GM21360 (cell line): ENCODE data around the gene EDC3.
"Not testable (repeated sequence)": the region's sequence is repeated elsewhere in the genome, so short reads cannot be mapped to it uniquely, and the experiment has no call there.

ENCODE experiments used
- ATAC-seq: cut with Tn5 transposase; IDR thresholded peaks from one replicate; pipeline ENCODE4 v1.9.1; 2021; ENCODE audit warnings: mild to moderate bottlenecking, moderate library complexity; ENCODE audit not compliant: unreplicated experiment

EDC3 gene, protein sequence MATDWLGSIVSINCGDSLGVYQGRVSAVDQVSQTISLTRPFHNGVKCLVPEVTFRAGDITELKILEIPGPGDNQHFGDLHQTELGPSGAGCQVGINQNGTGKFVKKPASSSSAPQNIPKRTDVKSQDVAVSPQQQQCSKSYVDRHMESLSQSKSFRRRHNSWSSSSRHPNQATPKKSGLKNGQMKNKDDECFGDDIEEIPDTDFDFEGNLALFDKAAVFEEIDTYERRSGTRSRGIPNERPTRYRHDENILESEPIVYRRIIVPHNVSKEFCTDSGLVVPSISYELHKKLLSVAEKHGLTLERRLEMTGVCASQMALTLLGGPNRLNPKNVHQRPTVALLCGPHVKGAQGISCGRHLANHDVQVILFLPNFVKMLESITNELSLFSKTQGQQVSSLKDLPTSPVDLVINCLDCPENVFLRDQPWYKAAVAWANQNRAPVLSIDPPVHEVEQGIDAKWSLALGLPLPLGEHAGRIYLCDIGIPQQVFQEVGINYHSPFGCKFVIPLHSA

DNA sequence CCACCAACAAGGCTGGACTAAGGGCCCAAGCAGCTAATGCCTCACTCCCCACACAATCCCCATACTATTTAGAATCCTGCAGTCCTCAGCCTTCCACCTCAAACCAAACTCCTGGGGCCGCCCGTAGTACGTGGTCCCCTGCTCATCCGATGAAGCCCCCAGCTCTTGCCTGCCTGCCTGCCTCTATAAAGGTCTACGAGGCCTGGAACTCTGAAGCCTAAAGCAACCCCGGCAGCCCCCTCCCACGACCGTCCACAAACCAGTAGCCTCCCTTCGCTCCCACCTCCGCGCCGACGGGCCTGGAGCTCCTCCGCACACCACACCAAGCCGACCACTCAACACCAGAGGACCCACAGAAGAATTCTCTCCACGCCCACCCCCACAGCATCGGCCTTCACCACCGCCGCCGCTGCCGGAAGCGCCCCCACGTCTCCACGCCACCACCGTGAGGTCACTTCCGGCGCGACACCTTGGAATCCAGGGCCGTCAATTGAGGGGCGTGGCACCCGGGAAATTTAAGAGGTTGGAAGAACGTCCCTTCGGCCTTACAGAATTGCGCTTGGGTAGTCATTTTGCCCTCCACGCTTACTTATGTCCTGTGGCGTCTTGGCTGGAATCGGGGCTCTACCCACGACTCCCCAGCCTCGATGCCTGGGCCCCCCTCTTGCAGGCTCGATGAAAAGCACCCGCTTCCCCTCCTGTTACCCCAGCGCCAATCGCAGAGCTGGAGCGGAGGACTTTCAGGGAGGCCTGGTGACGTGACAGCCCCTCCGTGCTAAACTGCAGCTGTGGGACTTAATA, at the start of gene EDC3:
TSS of gene EDC3 (minus strand) at position 428 of the 801 bp plus-strand sequence. CDS start 20,900 bp downstream, outside the sequence.
- peak; percentile 88 for ATAC-seq

DNA sequence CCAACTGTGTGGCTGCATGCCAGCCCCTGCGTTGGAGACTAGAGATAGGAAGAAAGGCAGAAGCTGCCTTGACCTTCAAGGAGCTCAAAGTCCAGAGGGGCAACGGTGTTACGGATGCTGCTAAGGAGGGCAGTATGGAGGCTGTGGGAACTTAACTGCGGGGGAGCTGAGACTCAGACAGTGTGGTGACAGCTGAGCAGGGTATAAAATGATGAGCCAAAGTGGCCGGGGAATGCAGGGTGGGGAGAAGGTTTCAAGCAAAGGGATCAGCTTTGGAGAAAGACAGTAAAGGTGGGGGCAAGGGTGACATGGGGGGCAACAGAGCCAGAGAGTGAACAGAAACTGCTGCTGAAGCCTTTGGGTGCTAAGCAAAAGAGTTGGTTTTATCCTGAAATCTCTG, 46.6 kb upstream of the EDC3 start:
- no peak for ATAC-seq

DNA sequence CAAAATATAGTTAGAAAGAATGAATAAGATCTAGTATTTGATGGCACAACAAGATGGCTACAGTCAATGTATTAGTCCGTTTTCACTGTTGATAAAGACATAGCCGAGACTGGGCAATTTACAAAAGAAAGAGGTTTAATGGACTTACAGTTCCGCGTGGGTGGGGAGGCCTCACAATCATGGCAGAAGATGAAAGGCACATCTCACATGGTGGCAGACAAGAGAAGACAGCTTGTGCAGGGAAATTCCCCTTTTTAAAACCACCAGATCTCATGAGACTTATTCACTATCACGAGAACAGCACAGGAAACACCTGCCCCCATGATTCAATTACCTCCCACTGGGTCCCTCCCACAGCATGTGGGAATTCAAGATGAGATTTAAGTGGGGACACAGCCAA, 42.4 kb upstream of the EDC3 start:
- ATAC-seq, result not testable (repeated sequence)

DNA sequence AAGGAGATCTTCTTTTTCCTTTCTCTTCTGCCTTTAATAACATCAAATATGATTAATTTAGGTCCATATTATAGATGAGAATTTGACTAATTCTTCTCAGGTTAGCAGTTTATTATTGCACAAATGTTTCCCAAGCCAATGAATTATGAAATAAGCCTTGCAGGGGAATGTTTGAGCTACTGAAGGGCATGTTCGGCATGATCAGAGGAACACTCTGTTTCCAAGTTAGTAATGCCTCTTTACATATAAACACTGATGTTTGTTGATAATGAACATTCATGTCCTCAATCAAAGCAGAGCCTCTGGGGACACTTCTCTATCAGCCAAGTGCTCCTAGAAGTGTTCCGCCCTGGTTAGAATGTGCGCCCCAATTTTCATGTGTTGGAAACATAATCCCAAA, 39.5 kb upstream of the EDC3 start:
- ATAC-seq, result no peak

DNA sequence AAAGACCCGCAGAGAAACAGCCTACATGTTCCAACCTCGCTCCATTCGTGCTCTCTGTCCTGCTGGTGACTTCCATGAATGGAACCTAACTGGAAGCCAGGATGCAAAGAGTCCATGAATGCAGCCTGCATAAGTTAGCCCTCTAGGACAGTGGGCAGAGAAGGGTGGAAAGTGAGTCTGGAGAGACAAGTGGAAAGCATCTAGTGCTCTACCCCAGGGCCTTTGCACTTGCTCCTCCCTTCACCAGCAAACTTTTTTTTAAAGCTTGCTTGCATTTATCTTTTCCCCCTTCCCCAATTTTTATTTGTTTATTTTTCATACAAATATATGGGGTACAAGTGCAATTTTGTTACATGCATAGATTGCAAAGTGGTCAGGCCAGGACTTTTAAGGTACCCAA, 37.4 kb upstream of the EDC3 start:
- no peak for ATAC-seq

DNA sequence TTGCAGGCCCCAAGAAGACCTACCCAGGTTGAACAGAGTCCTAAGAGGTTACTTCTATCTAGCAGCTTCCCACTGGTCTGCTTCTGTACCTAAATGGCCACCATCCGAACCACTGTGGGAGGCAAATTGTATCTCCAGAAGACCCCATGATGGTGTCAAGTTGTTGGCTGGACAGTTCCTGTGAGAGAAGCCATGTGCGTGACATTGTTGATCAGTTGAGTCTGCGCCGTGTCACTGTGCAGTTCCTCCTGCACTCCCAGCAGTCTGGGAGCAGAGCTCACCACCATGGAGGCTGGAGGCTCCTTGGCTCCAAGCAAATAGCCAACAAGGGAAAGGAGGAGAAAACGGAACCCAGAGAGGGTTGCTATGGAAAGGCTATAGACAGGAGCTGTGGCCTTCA, 37.0 kb upstream of the EDC3 start:
- no peak for ATAC-seq

DNA sequence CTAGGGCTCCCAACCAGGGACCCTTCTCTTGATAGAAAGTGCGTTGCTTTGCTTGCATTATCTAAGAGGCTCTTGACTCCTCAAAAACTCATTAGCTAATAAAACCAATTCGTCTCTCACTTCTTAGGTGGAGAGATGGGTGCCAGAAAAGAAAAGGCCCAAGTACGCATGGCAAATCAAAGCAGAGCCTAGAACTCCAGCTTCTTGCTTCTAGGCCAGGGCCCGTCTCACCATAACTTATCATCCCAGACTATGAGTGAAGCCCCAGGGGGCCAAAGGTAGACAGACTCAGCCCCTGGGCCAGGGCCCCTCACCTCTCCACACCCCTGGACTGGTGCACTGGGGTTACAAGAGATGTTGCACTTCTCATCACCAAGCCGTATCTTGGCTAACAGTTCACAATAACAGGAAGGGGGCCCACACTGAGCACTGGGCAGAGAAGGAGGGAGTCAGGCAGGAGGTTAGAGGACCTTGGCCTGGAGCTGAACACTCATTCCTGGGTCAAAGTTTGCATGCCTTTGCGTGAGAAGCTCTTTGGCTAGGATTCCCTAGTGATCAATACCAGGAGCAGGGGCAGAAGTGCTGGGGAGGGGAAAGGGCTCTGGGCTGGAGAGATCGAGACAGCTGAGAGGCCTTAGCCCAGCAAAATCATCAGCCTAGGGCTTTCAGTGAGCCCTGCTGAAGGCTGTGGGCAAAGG, 34.9 kb upstream of the EDC3 start:
- ATAC-seq, result no peak

DNA sequence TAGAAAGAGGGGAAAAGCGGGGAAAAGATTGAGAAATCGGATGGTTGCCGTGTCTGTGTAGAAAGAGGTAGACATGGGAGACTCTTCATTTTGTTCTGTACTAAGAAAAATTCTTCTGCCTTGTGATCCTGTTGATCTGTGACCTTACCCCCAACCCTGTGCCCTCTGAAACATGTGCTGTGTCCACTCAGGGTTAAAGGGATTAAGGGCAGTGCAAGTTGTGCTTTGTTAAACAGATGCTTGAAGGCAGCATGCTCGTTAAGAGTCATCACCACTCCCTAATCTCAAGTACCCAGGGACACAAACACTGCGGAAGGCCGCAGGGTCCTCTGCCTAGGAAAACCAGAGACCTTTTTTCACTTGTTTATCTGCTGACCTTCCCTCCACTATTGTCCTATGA, 33.5 kb upstream of the EDC3 start:
- ATAC-seq, result not testable (repeated sequence)

DNA sequence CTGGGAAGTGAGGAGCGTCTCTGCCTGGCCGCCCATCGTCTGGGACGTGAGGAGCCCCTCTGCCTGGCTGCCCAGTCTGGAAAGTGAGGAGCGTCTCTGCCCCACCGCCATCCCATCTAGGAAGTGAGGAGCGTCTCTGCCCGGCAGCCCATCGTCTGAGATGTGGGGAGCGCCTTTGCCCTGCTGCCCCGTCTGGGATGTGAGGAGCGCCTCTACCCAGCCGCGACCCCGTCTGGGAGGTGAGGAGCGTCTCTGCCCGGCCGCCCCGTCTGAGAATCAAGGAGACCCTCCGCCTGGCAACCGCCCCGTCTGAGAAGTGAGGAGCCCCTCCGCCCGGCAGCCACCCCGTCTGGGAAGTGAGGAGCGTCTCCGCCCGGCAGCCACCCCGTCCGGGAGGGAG, 32.9 kb upstream of the EDC3 start:
- not testable (repeated sequence) for ATAC-seq

DNA sequence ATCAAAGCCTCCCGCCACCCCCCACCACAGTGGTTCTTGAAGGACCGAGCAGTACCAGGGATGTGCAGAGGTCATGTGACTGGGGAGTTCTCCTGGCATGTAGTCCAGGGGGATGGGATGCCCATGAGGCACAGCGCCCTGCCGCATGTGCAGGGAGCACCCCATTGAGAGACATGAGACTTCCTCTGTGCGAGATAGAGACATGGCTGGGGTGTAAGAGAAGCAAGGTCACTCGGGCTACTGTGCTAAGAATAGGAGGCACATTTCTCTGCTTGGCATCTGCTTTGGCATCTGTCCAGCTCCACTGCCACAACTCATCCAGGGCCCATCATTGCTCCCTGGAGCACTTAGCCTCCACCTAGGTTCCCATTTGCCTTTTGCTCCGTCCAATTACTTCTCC, 31.9 kb upstream of the EDC3 start:
- no peak for ATAC-seq

DNA sequence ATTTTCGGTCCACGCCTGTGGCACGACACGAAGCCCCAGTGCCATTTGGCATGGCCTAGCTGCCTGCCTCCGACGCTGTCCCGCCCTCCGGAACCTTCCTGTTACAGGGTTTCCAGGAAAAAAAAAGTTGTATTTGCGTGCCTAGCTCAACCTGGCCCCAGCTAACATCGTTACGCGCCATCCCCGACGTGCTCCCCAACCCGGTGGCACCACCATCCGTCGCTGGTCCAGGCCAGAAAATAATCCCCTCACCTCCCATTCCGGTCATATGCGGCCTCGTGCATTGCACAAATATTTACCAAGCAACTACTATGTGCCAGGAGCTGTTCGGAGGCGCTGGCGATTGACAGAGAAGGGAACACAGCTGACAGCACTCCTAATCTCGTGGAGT, 30.9 kb upstream of the EDC3 start:
- ATAC-seq, result no peak

DNA sequence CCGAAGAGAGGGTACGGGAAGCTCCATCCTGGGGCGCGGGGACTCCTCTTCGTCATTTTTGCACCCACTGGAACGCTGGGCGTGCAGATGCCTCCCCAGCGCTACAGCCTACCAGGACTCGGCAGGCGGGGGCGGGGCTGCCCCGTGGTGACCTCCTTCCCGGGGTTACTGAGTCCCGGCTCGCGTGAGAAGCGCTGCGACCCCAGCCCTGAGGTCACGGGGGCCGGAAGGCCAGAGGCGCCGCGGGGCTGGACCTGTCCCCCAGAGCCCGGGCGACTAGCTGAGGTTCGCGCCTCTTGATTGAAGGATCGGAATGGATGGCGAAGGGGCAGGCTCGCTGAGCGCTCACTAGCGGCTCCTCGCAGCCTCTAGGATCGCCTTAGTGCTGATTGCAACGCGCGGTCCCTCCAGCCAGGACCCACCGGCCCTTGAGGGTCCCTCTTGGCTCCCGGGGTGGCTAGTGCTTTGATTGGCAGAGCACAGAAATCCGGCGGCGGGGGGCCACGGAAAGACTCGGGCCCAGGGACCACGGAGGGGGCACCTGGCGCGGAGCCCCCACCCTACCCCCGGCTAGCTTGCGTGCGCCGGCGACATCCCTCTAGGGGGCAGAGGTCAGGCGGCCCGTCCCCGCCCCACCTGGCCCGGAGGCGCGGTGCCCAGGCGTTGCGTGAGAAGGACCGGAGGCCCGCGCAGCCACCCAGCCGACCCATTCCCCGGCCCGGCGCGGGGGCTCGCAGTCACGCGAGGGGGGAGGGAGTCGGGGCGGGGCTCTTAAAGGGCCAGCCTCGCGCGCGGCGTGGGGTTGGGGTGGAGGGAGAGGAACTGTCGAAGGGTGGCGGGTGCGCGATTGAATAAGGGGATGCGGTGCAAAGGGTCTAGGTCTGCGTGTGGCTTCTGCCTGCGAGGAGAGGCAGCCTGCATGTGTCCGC, 30.3 kb upstream of the EDC3 start:
- no peak for ATAC-seq

DNA sequence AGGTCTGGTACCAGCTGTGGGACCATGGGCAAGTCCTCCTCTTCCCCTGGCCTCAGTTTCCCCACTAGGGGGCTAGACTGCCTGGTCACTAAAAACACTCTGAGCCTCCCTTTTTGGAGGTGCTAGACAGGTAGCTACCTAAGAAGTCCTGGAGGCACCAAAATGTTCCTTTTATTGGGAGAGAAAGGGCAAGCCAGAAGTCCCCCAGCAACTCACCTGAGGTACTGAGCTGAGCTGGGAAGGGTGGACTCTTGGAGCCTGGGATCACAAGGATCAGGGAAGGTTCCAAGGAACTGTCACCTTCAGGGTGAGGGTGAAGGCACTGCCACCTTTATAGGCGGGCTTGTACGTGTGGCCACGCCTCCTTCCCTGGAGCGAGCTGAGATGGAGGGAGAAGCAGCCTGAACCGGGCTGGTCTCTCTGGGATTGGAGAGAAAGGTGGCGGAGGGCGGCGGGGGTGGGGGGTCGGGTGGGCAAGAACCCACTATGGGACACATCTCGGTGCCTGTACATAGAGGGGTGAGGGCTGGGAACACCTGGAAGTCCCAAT, 29.5 kb upstream of the EDC3 start, which contains the start of gene CYP1A1:
TSS of gene CYP1A1 (minus strand) at position 304 of the 550 bp plus-strand sequence. CDS start 2,431 bp downstream, outside the sequence.
- ATAC-seq, result no peak

DNA sequence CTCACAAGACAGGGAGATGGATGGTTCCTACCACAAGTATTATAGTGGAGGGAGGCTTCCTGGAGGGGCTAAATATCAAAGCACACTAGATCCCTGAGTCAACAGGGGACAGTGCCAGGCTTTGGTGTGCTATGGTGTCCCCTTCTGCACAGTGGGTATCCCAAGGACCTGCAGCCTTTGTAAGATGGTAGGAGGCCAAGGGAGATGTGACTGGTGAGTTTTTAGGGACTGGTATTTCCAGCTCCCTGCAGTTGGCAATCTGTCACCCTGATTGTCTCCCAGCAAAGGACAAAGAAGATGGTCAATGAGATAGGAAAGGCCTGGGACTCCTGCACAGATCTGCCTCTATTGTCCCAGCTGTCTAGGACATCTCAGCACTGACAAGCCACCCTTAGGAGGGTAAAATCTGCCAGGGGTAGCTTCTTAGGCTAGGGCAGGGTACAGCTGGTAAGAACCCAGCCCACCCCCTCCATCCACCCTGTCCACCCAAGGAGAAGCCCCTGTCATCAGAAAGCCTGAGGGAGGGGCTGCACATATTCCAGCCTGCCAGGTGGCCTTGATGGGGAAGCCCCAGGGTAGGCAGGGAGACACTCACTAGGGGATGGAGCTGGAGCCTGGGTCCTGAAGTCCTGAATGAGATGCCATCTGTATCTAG, 28.9 kb upstream of the EDC3 start:
- ATAC-seq, result no peak

DNA sequence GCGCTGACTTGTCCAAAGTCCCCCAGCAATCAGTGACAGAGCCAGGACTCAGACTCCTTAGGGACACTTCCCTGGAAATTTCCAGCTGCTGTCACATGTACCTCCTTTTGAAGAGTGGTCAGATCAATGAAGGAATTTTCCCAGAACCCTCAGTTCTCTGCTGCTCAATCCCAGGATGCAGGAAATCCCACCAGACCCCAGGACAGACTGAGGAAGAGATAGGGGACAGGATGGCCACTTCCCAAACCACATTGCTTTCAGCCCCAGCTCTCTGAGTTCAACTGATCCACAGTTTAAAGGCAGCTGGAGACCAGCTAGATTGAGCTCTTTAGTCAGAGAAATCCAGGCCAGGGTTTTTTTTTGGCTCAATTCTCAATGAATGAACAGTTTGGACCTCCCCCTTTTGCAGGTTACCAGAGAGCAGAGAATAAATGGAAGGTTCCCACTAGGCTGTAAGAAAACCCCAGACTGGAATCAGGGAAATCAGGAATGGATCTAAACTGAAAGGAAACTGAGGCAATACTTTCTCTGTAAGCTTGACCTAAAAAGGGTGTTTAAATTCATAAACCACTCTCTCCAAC, 28.0 kb upstream of the EDC3 start:
- no peak for ATAC-seq

DNA sequence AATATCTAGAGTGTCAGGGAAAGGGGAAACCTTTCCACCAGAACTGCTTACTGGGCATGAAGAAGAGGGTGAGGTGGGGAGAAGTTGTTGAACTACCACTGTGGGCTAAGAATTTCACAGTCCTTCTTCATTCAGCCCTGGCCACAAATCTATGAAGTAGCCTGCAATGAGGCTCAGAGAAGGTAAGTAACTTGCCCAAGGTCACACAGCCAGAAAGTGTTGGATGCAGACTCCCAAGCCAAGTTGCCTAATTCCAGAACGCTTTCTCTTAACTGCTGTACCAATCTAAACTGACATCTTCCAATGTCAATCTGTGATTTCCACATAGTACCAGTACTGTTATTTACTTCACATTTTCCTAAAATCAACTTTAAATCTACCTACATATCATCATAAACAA, 27.4 kb upstream of the EDC3 start:
- ATAC-seq, result no peak

DNA sequence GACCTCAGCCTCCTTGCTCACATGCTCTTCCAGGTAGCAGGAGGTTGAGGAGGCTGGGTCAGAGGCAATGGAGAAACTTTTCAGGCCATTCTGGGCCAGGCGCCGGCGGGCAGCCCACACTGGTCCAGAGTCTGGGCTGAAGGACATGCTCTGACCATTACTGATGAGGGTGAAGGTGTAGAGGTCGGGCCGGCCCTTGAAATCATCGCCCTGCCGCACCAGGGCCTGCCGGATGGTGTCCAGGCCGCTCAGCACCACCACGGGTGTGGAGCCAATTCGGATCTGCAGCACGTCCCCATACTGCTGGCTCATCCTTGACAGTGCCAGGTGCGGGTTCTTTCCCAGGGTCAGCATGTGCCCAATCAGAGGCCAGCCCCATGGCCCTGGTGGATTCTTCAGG, 26.8 kb upstream of the EDC3 start:
- no peak for ATAC-seq

DNA sequence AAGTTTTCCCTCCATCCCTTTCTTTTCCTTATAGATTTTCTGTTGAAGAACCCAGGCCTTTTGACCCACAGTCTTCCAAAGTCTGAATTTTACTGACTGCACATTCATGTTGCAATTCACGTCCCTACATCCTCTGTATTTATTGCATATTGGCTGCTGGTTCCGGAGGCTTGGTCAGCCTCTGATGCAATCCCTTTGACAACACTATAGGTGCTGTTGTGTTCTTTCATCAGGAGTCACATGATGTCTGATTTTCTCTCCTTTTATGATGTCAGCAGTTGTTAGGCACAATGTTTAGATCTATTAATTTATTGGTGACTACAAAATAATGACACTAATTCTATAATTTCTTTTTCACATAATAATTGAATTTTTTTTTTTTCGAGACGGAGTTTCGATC, 20.8 kb upstream of the EDC3 start:
- ATAC-seq, result no peak

DNA sequence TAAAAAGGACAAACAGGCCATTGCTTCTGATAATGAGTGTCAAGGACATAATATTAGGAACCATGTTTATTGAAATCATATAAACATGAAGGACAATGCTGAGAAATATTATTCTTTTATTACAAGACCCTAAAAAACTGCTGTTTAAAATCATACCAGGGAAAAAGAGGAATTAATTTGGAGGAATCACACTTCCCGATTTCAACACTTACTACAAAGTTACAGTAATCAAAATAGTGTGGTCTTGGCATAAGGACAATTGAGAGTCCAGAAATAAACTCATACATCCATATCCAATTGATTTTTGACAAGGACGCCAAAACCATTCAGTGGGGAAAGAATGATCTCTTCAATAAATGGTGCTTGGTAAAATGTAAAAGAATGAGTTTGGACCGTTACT, 16.5 kb upstream of the EDC3 start:
- no peak for ATAC-seq
